COR-L47 (cell line): ENCODE results near the gene POMT1.
"Not testable (repeated sequence)": the region's sequence is repeated elsewhere in the genome, so short reads cannot be mapped to it uniquely, and the experiment has no call there.

Experiments
- DNase-seq: peaks from one replicate; lab custom pipeline; 2025; lab: John Stamatoyannopoulos, UW

The POMT1 gene

GRCh38 chr9:131496844-131497405, 5.8 kb upstream of the POMT1 start:
- no peak for DNase-seq

GRCh38 chr9:131499254-131499767, 3.4 kb upstream of the POMT1 start:
- no peak for DNase-seq

GRCh38 chr9:131500377-131500776, 2.3 kb upstream of the POMT1 start:
- no peak for DNase-seq

GRCh38 chr9:131500939-131501541, 1.7 kb upstream of the POMT1 start:
- no peak for DNase-seq

- DNase-seq = no peak
These were observed 1.1 kb downstream of the POMT1 start for GRCh38 chr9:131503626-131504465.

GRCh38 chr9:131505012-131505411, 2.3 kb downstream of the POMT1 start:
- no peak for DNase-seq

GRCh38 chr9:131511416-131511815, 8.7 kb downstream of the POMT1 start:
- no peak for DNase-seq

GRCh38 chr9:131511880-131512279, 9.2 kb downstream of the POMT1 start:
- no peak for DNase-seq

GRCh38 chr9:131513177-131513576, 10.5 kb downstream of the POMT1 start:
- DNase-seq = no peak

GRCh38 chr9:131515559-131516031, 12.9 kb downstream of the POMT1 start:
- DNase-seq = not testable (repeated sequence)

- DNase-seq = no peak
These were observed 13.4 kb downstream of the POMT1 start for GRCh38 chr9:131516100-131516499.

GRCh38 chr9:131516930-131517329, 14.2 kb downstream of the POMT1 start:
- DNase-seq = no peak

GRCh38 chr9:131517761-131518190, 15.1 kb downstream of the POMT1 start:
- DNase-seq = no peak

GRCh38 chr9:131518553-131518952, 15.8 kb downstream of the POMT1 start:
- no peak for DNase-seq

- DNase-seq = no peak
These were observed 17.8 kb downstream of the POMT1 start for GRCh38 chr9:131520503-131520902.

- DNase-seq = no peak
These were observed 18.5 kb downstream of the POMT1 start for GRCh38 chr9:131521203-131521602.

GRCh38 chr9:131521822-131522221, 19.1 kb downstream of the POMT1 start:
- no peak for DNase-seq

- DNase-seq = no peak
These were observed 19.8 kb downstream of the POMT1 start for GRCh38 chr9:131522257-131523085.

- no peak for DNase-seq
These were observed 20.3 kb downstream of the POMT1 start for GRCh38 chr9:131523086-131523388.

GRCh38 chr9:131523451-131524435, 21.0 kb downstream of the POMT1 start:
- no peak for DNase-seq
